GM21447 (cell line): ENCODE data around the gene CSRP2.

Experiments used
- ATAC-seq: cut with Tn5 transposase; IDR thresholded peaks from one replicate; pipeline ENCODE4 v1.9.1; 2021; ENCODE audit not compliant: unreplicated experiment

CSRP2 gene

GRCh38 chr12:76878899-76879709 is at the start of gene CSRP2:
TSS of gene CSRP2 (minus strand) at chr12:76879019. CDS start at chr12:76866260, 12,759 bp downstream.
- ATAC-seq, result peak; percentile 89

DNA sequence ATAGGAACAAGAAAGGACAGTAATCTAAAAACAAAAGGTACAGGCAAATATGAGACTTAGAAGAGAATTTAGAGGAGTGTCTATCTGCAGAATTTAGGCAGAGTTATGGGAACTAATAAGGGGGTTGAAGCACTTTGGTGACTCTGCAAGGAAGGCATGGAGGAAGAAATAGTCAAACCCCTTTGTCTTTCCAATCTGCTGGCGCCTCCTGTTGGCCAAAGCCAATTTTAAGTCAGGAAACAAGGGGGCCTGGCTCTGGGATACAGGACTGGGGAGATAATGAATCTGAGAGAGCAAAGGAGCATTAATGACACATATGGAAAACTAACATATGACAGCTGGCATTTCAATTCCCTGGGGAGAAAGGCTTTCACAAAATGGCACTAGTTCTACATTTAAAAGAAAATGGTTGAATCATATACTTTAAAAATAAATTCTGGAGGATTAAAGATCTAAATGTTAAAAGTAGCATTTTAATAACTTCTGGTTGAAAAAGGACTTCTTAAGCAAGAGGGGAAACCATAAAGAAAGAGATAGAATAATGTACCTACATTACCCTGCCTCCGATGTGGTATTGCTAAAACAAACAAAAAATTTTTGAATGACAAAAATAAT is 48.5 kb upstream of the CSRP2 start:
- ATAC-seq, result no peak

GRCh38 chr12:76925135-76925534 is 46.3 kb upstream of the CSRP2 start:
- no peak for ATAC-seq

DNA sequence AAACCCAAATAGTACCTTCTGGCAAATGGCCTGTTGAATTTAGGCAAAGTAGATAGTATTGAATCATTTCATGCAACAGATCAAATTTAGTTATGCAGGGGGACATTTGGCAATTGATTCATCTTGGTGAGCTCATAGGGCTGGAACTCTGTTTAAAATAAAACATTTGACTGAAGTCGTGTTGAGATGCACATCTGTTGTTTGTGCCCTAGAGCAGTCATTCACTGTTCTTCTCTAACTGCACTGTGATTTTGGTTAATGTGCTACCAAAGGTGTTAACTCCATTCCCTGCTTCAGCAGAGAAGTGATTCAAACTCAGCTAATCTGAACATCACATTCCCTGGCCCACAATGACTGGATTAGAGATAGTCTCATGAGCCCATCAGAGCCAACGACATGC is 44.0 kb upstream of the CSRP2 start:
- no peak for ATAC-seq

GRCh38 chr12:76921891-76922664 is 43.3 kb upstream of the CSRP2 start:
- ATAC-seq, result no peak

GRCh38 chr12:76921100-76921471 is 42.3 kb upstream of the CSRP2 start:
- no peak for ATAC-seq

DNA sequence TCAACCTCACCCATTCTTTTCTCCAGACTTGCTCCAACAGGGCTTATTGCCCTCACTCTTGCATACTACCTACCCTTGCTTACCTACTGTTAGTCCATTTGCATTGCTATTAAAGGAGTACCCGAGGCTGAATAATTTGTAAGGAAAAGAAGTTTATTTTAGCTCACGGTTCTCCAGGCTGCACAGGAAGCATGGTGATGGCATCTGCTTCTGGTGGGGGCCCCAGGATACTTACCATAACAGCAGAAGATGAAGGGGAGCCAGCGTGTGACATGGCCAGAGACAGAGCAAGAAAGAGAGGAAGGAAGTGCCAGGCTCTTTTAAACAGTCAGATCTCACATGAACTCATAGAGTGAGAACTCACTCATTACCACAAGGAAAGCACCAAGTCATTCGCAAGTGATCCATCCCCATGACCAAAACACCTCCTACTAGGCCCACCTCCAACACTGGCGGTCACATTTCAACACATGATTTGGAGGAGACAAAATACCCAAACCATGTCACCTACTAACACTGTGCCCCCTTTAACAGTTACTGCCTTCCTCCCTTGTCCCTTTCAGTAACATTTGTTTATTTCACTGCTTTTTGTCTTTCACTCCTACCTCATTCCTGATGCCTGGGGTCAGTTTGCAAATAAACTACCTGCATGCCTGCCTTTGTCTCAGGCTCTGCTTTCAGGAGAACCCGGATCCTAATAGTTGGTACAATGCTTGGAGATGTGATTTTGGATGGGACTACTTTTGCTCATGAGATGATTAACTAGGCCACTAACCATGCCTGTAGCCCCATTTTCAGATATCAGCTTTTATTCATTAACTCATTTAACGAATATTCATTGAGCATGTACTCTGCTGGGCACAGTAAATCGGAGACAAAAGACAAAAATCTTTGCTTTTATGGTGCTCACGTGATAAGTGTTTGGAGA is 41.6 kb upstream of the CSRP2 start:
- peak; percentile 79 for ATAC-seq

GRCh38 chr12:76919383-76920171 is 40.8 kb upstream of the CSRP2 start:
- peak; percentile 9 for ATAC-seq

DNA sequence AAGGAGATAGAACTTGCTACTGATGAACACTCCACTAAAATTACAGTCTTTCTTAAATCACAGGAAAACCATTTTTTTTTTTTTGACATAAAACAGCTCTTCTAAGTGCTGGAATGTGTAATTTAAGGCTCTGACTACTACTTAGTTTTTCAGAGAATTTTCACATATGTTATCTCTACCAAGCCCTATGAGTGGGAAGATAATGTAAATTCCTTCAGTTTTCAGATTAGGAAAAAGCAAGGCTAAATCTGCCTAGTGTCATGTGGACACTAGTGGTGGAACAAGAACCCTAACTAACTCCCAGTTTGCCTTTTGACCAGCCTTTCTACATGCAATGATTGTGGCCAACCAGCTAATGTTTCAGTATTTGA is 37.3 kb upstream of the CSRP2 start:
- ATAC-seq, result no peak

- no peak for ATAC-seq
These were observed 36.7 kb upstream of the CSRP2 start for GRCh38 chr12:76915361-76916169.

- no peak for ATAC-seq
These were observed 35.5 kb upstream of the CSRP2 start for GRCh38 chr12:76914102-76914859.

DNA sequence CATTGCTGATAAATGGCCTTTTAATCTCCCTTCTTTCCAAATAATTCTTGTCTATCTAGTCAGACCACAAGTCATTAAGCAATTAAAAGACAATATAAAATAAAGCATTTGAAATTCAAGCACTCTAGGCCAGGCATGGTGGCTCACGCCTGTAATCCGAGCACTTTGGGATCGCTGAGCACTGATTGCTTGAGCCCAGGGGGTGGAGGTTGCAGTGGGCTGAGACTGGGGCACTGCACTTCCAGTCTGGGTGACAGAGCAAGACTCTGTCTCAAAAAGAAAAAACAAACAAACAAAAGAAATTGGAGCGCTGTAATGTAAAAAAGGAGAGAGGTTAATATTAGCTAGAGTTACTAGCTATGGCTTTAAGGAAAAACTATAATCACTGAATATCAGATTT is 30.5 kb upstream of the CSRP2 start:
- ATAC-seq, result no peak

DNA sequence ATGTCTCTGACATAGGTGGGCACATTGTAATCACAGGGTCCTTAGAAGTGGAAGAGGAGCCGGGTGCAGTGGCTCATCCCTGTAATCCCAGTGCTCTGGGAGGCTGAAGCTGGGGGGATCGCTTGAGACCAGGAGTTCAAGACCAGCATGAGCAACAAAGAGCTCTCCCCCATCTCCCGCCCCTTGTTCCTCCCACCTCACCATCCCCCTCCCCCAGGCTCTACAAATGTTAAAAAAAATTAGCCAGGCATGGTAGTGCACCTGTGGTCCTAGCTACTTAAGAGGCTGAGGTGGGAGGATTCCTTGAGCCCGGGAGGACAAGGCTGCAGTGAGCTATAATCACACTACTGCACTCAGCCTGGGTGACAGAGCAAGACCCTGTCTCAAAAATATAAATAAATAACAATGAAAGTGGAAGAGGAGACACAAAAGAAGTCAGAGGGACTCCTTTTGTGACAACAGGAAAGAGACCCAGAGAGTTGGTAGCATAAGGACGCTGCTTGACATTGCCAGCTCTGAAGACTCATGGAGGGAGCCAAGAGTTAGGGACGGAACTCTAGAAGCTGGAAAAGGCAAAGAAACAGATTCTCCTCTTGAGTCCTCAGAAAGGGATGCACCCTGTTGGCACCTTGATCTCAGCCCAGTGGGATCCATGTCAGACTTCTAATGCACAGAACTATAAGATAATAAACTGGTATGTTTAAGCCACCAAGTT is 29.6 kb upstream of the CSRP2 start:
- no peak for ATAC-seq

DNA sequence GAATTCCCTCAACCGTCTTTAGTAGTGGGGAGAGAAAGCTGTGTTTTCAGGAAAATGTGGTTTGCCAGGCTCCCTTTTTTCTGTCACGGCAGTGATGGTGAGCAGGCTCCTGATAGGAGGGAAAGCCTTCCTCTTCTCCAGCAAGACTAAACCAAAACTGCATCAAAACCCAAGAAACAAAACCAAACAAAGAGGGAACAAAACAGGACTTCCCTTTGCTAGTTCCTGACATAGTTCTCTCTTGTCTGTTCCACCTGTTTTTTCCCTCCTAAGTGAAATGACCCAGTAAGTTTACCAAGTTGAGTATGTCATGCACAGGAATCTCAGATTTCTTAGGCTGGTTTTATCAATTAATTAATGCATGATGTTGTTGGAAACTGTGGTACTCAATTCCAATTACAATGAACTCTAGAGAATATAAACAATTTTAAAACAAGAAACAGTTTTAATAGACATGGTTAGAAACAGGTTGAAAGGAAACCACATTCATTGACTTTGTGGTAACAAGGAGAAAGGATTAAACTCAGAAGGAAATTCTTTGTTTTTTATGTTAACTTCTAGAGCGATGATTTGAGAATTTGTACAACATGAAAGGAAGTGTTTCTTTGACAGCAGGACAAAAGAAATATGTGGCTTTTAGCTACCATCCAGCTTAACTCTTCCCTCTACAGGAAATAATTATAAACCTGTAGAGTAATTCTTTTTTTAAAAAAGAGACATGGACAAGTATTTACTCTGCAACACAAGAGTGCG is 23.0 kb upstream of the CSRP2 start:
- ATAC-seq, result no peak

DNA sequence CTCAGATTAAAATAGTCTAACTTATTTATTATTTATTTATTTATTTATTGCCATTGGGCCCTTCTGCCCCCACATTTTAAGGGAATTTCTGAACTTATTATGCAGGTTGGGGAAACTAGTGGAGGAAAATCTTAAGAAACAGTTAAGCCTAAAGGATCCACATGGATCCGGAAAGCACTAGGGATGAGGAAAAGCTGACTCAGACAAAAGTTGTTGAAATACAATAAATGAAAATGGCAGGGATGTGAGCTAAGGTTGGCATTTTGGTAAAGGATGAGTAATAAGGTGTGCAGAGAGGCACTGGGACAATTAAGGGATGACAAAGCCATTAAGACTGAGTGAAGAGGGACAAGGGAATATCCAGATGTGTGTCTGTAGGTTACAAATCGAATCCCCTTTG is 20.7 kb upstream of the CSRP2 start:
- no peak for ATAC-seq

DNA sequence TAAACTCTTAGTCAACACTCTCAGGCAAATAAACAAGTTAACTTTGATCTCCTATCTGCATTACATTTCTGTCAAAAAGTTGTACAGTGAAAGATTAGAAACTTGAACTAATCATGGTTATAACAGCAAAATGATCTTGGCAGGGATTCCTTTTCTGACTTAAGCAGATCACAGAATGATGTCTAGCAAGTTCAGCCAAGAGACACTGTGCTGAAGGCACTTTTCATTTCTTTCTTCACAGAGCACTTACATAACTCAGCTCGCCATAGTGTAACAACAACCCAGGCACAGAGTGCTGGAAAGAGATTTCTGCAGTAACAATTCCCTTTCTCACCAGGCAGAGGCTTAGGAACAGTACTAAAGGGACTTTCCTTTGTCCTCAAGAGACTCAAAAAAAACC is 19.6 kb upstream of the CSRP2 start:
- no peak for ATAC-seq

DNA sequence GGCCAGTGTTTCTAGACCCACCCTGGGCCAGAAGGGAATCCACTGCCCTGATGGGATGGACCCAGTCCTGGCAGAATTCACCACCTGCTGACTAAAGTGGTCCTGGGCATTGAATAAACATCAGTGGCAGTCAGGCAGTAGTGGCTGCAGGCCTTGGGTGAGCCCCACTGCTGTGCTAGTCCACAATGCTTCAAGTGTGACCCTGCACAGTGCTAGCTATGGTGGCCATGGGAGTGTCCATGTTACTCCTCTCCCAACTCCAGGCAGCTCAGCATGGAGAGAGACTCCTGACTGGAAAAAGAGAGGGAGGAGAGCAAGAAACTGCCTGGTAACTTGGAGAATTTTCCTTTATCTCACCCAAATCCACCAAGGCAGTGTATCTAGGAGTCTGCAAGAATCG is 17.5 kb upstream of the CSRP2 start:
- no peak for ATAC-seq
